GM21786 (cell line): ENCODE results near the gene MLIP.
"Not testable (repeated sequence)": the region's sequence is repeated elsewhere in the genome, so short reads cannot be mapped to it uniquely, and the experiment has no call there.

Experiments used
- ATAC-seq: cut with Tn5 transposase; IDR thresholded peaks from one replicate; pipeline ENCODE4 v1.9.1; 2021; ENCODE audit not compliant: unreplicated experiment

Gene MLIP

DNA sequence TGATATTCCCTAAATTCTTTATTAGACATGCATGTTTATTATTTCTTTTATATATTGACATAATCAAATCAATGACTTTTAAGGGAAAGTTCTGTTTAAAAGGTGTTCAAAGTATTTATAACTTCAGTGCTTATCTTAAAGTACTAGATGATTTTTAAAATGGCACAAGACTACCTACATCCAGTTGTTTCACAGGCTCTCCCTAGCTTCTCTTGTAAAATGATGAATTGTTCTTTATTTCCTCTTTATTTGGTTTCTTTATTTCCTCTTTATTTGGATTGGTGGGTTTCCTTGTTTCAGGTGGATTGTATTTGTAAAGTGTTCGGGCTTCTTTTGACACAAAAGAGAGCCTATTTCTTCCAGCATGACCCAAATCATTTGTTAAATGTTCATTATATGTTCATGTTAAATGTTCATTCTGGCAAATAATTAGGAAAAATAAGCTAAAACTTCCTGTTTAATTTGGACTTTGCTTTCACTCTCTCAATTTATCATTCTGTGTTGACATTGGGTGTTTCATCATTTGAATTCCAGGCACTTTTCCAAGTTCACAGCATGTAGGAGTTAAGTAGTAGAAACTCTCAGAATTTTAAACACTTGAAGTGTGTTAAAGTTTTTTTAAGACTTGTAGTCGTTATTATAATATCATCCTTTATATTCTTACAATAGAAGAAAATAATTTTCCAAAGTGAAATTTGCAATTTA lies 24.6 kb downstream of the MLIP start:
- ATAC-seq, result no peak

DNA sequence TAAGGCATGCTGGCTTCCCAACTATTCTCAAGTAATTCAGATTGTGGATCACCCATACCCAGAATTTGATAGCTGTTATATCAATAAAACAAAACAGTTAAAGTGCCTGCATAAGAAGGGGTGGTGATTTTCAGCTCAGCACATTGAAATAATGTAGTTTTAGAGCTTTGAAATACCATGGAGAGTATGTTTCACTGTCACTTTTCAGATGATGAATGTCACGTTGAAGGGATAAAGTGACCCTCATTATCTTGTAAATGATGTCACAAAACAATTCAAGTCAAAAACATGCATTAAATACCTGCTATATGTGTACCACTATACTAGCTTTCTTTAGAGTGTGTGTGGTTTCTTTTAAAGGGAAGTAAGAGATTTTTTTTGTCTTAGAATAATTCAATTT lies 27.6 kb downstream of the MLIP start:
- no peak for ATAC-seq

DNA sequence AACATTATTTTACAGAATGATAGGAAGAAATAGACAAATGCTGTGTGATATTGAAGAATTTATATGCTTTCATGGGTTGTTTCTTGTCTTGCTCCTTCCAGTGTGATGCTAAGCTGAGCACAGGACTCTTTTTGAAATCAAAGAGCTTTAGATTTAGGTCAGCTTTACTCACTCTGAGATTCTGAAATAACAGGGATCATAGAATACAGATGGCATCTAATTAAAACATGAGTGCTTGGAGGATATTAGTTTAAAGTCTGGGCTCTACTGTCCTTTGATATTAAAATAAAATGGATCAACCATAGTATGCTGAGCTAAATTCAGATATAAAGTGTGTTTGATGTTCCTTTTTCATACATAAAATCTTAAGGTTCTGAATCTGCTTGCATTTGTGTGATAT lies 29.6 kb downstream of the MLIP start:
- ATAC-seq, result no peak

DNA sequence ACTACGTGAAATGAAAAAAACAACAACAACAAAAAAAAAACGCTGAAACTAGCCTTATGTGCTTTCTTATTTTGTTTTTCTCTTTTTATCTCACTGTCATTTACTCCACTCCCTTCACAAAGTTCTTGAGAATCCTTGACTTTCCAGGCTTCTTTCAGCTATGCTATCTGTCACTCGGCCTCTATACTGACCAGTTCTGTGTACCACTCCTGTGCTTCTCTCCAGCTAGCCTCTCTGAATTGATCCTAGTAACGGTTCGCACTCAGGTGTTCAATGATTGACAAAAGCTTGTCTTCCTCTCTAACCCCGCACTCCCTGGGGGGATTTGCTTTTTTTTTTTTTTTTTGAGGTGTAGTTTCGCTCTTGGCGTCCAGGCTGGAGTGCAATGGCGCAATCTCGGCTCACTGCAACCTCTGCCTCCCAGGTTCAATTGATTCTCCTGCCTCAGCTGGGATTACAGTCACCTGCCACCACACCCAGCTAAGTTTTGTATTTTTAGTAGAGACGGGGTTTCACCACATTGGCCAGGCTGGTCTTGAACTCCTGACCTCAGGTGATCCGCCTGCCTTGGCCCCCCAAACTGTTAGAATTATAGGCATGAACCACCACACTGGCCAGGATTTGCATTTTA lies 31.8 kb downstream of the MLIP start:
- no peak for ATAC-seq

DNA sequence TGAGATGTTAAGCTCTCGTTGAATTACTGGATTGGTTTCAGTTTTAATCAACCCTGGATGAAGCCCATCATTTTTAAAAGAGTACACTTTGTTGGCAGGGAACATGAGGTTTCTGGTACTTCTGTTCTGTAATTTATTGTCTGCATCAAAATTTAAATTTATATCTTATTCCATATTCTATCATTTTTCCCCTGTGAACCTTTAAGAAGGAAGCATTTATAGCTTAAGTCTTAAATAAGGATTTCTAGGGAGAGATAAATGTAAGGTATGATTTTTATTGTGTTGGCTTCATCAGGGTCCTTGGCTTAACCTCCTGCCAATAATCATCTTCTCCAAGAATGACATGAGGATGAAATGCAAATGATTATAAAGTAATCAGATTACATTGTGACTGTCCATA lies 40.6 kb downstream of the MLIP start:
- ATAC-seq, result no peak

DNA sequence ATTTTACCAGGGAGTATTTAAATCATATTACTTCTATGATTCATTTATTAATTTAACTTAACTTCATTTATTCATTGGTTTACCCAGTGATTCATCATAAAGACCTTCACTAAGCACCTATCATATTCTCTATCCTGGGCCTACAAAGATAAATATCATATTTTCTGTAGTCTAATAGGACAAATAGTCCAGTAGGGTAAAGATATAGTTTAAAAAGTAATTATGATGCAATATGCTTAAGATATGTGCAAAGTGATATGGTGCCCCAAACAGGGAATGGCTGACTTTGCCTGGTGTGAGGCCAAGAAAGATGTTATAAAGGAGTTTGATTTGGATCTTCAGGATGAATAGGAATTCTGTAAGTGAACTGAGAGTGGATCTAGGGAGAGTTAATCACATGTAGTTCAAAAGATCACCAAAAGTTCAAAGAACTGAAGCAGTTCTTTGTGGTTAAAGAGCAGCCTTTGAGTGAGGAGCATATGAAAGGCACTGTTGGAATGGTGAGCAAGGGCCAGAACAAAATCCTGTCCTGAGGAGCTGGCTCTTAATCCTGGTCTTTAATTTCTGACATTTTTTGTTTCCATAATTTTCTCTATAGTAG lies 45.5 kb downstream of the MLIP start:
- no peak for ATAC-seq

DNA sequence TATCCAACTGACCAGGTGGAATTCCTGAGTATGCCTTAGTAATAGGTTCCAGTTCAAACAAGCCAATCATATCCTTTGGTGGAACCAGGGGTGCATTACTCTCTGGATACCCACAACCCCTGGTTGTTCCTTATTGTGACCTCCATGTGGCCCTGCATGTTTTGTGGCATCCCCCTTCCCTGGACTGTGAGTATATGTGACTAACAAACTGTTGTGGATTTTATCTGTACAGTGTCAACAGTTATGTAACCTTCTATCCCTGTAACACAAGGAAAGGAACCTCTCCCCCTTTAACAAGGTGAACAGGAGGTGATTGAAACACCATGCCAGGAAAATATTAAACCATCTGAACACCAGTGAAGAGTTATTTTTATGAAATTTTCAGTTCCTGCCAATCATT lies 46.2 kb downstream of the MLIP start:
- ATAC-seq, result no peak

DNA sequence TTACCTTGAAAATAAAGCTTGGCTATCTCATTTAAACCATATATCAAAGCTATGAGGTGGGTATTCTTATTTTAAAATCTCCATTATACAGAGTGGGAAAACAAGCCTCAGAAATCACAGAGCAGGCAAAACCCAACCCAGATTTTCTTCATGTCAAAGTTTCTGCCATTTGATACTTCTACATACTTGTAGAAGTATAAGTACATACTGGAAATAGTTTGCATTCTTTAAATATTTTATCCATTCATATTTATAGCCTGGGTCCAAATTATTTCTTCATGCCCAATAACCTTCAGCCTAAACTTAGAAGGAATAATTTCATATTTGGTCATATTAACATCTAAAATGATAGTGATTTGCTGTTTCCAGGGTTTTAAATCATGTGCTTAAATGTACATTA lies 61.8 kb downstream of the MLIP start:
- no peak for ATAC-seq

DNA sequence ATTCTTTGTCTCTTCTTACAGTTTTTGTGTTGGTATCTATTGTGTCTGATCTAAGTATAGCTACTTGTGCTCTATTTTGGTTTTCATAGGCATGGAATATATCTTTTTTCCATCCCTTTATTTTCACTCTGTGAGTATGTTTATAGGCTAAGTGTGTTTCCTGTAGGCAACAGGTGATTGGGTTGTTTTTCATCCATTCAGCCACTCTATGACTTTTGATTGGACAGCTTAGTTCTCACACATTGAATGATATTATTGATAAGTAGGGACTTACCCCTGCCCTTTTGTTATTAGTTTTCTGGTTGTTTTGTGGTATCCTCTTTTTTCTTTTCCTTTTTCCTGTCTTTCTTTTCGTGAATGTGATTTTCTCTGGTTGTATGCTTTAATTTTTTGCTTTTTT lies 67.9 kb downstream of the MLIP start:
- no peak for ATAC-seq

DNA sequence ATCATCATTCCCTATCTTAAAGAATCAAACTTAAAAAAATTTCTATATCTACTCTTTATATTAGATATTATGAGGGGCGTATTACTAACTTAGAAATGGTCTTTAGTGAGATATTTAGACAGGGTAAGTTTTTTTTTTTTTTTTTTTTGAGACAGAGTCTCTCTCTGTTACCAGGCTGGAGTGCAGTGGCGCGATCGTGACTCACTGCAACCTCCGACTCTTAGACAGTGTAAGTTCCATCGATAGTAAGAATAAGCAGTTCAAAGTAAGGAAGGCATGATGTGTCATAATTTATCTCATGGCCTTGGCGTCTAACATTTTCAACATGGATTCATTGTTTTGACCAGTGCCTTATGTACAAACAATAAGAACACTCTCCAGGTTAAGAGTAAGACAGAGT lies 72.4 kb downstream of the MLIP start:
- no peak for ATAC-seq

DNA sequence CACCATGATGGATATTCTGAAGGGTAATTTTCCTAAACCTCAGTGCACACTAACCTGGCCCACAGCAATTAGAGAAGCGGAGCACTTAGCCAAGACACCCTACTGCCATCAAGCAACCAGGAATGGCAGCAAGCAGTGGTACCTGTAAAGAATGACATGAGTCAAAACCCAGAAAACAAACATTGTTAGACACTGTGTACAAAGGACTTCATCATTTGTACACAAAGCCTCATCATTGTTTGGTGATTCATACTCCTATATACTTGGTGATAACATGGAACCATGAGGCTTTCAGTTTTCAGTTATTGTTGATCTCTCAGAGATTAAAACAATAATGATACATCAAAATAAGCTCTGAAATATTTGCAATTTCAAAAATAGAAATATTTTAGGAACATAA lies 74.6 kb downstream of the MLIP start:
- no peak for ATAC-seq

DNA sequence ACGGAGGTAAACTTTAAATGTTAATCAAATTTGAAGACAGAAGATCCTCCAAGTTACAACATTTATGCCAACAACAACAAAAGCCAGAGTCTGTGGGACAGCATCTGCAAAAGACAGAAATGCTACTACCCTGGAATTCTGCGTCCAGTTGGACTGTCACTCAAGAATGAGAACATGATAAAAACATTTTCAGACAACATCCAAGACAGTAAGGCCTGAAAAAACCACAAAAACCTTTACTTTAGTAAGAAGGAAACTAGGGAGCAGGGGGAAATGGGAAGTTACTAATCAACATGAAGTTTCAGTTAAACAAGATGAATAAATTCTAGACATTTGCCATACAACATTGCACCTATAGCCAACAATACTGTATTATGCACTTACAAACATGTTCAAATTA lies 77.6 kb downstream of the MLIP start:
- ATAC-seq, result no peak

DNA sequence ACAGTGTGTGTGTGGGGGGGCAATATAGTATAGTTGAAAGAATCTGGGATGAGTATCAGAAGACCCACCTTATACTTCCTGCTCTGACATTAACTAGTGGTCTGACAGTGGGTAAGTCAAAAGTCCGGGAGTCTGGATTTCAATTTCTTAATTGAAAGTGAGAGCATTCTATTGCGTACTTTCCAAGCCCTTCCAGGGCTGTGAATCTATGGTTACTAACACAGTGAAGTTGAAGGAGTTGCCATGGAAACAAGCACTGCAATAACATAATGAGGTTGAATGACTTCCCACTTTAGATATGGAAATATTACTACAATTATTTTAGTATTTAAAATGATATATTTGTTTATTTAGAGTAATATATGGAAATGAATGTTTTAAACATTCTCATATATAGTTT lies 80.2 kb downstream of the MLIP start:
- ATAC-seq, result no peak

DNA sequence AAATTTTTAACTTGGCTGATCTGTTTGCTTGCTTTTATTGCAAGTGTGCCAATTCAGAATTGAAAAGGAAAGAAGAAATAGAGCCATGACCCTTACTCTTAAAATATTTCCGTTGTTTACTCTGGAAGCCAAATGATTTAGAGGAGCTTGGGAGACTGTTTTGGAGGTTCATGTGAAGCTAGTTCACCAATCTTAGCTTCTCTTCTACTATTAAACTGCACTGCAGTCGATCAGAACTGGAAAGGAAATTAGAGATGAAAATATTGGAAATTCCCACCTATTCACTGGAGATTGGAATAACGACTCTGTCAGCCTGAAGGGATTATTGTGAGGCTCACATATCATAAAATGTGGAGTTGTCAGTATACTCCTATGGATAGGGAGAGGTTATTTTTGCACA lies 81.8 kb downstream of the MLIP start:
- no peak for ATAC-seq

DNA sequence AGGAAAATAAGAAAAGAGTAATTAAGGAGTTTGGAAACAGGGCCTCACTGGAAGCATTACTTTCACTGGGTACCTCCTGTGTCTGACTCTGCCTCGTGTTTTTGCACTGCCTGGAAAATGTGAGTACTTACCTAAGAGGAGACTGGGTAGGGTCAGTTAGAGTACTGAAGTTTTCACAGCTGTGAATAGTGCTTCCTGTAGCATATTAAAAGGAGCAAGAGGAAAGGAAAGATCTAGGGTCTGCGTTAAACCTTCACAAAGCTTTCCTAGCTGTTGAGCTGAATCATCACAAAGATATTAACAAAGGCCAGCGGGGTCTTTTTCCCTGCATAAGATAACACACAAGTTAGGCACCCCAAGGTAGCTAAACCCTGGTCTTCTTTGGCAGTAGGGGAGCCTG lies 82.3 kb downstream of the MLIP start:
- ATAC-seq, result no peak

DNA sequence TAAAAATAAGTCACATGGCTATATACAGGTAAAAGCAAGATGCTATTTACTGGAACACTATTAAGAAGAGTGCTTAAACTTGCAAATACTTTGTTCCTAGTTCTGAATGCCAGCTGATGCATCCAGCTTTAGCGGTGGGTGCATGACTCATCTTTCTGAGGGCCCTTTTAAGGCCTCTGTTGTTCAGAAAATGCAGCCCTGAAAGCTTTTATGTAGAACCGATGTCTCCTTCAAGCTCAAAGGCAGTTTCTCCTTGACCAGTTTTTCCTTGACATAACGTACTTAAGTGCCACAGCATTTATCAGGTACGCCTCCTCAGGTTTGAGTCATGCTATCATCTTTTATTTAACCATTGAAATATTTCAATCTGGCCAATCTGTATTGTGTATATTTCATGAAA lies 82.8 kb downstream of the MLIP start:
- ATAC-seq, result no peak

DNA sequence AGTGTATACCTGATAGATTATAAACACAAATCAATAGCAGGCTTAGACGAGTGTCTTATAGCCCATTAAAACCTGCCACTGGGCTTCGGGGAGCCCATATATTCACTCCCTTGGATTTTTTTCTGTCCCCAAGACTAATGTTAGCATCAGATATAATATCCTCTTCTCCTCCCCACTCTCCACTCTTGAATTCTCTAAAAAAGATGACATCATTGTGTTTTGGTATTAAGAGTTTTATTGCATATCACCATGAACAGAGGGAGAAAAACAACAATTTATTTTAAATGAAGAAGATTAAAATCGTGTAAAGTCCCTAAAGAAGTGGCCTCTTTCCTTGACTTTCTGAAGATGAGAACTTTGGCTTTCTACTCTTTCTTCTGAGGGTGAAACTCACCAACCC lies 84.4 kb downstream of the MLIP start:
- ATAC-seq, result no peak

DNA sequence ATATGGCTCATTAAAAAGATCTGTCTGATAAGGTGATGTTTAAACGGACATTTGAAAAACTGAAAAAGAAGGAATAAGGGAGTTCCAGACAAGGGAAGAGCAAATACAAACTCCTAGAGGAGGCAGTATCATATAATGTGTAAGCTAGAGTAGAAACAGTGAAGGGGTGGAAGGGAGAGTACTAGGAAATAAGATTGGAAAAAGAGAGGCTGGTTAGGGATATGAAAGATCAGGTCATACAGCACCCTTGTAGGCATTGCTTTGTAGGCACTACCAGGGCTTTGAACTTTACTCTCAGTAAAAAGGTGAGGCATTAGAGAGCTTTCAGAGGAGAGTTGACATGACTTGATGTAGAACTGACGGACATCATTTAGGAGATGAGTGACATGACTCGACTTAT lies 85.7 kb downstream of the MLIP start:
- ATAC-seq, result no peak

DNA sequence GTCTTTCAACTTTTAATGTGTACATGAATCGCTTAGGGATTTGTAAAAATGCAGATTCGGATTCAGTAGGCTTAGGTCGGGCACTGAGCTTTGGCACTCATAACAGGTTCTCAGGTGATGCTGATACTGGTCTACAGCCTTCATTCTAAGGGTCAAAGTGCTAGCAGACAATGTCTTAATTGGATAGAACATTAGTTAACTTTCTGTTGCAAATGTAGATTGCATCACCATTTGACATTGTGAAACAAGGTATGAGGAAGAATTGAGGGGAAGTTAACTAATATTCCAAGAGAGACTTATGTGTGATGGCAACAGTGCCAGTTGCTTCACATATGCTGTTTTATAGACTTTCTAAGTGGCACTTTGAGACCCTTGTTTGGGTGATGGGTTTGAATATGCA lies 86.9 kb downstream of the MLIP start:
- ATAC-seq, result no peak

DNA sequence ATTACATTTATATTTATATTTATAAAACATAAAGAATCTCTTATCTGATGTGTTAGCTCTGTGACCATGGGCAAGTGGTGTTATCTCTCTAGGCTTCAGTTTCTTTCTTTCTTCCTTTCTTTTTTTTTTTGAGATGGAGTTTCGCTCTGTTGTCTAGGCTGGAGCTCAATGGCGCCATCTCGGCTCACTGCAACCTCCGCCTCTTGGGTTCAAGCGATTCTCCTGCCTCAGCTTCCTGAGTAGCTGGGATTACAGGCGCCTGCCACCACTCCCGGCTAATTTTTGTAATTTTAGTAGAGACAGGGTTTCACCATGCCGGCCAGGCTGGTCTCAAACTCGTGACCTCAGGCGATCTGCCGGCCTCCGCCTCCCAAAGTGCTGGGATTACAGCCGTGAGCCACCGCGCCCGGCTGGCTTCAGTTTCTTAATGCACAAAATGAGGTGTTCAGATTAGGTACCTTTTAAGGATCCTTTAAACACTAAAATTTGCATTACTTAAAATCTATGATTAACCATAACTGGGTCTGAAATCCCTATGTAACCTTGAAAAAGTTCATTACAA lies 92.3 kb downstream of the MLIP start:
- not testable (repeated sequence) for ATAC-seq

DNA sequence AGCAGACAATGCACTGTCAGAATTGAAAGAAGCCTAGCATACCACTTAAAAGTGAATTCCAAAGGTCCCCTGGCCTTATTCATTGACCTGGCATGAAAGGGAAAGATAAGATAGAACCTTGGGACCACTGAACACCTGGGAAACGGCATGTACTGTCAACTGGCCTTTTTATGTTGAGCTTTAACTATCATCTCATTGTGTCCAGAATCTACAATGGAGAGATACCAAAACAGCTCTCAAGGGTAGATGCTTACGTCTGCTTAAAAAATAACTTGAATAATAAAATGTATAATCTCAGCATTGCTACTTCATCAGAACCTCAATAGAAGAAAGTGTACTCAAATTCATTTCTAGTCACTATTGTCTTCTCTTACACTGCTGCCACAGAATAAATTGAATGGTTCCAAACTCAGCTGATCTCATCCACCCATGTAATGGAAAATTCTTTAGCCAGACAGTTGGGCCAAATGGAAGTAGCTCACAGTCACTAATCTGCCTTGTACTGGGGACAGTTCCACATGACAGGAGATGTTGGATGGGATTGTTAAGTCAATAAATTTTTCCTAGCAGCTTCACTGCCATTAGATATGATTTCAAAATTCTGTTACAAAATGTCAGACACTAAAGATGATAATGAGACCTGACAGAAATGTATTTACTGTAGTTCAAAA lies 93.8 kb downstream of the MLIP start:
- no peak for ATAC-seq

DNA sequence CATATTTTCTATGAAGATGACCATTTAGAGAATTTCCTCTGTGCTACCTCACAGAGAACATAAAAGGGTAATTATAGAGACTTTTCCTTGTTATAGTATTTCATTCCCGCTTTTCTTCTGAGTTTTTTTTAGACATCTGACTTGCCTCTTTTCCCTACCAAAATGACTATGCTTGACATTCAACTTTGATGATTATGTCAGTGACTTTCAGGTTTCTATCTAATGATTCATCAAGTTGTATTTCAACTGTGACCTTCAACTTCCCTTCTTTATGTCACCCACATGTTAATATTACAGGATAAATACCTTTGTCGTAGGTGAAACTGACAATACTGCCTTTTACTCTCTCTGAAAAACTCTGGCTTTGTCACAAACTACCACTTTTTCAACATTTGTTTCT lies 95.3 kb downstream of the MLIP start:
- no peak for ATAC-seq
